GM19397 (cell line): Measurements from ENCODE around the gene RPH3AL.
"Not testable (repeated sequence)": the region's sequence is repeated elsewhere in the genome, so short reads cannot be mapped to it uniquely, and the experiment has no call there.

ENCODE experiments used
- ATAC-seq: cut with Tn5 transposase; IDR thresholded peaks from one replicate; pipeline ENCODE4 v1.9.1; 2021; ENCODE audit warnings: mild to moderate bottlenecking, moderate library complexity; ENCODE audit not compliant: unreplicated experiment

RPH3AL gene

DNA sequence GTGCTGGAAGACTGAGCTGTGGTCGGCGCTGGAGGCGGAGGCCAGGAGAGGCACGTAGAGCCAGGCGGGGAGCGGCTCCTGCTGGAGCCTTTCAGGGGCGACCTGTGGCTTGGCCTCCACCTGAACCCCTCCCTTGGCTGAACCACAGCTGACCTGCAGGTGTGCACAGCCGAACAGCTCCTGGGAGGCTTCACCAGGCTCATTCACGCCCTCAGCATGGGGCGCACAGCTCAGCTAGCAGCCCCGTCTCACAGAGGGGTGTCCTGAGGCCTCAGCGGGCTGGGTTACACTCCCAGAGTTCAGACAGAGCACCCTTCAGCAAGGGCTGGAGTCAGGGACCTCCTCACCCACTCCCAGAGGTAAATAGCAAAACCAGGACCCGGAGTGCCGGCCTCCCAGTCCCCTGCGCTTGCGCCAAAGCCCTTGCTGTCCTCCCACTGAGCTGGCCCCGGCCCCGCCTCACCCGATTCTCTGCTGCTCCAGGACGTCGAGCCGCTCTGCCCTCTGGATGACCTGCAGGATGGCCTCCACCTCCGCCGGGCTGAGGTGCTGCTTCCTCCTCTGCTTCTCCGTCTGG lies 31.7 kb downstream of the RPH3AL start:
- ATAC-seq: no peak

DNA sequence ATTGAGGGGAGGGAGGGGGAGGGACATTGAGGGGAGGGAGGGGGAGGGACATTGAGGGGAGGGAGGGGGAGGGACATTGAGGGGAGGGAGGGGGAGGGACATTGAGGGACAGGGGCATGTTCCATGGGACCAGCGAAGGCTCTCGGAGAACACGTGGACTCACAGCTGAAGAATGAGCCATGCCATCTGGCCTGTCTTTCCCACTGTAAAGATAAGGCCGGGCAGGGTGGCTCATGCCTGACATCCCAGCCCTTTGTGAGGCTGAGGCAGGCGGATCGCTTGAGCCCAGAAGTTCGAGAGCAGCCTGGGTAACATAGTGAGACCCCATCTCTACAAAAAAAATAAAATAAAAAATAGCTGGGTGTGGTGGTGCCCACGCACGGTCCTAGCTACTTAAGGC lies 32.5 kb downstream of the RPH3AL start:
- ATAC-seq: no peak

DNA sequence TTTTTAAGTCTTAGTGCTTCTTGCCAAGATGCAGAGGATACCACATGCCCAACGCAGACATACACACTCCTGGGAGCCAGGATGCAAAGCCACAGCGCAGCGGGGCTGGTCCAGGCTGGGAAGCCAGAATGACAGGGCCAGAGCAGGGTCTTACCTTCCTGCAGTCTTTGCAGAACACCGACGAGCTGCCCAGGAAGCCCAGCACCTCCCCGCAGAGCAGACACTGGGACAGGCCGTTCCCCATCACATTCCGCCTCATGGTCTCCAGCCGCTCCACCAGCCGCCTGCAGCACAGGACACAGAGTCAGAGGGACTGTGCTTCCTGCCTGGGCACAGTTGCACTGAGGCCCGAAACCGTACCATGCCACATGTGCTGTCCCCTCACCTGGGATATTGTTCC lies 33.3 kb downstream of the RPH3AL start:
- ATAC-seq: no peak

DNA sequence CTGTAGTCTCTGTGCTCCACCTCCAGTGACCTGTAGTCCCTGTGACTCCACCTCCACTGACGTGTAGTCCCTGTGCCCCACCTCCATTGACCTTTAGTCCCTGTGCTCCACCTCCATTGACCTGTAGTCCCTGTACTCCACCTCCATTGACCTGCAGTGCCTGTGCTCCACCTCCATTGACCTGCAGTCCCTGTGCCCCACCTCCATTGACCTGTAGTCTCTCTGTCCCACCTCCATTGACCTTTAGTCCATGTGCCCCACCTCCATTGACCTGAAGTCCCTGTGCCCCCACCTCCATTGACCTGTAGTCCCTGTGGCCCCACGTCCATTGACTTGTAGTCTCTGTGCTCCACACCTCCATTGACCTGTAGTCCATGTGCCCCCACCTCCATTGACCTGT lies 35.5 kb downstream of the RPH3AL start:
- not testable (repeated sequence) for ATAC-seq

DNA sequence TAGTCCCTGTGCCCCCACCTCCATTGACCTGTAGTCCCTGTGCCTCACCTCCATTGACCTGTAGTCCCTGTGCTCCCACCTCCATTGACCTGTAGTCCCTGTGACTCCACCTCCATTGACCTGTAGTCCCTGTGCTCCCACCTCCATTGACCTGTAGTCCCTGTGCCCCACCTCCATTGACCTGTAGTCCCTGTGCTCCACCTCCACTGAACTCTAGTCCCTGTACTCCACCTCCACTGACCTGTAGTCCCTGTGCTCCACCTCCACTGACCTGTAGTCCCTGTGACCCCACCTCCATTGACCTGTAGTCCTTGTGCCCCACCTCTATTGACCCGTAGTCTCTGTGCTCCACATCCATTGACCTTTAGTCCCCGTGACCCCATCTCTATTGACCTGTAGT lies 37.2 kb downstream of the RPH3AL start:
- not testable (repeated sequence) for ATAC-seq

DNA sequence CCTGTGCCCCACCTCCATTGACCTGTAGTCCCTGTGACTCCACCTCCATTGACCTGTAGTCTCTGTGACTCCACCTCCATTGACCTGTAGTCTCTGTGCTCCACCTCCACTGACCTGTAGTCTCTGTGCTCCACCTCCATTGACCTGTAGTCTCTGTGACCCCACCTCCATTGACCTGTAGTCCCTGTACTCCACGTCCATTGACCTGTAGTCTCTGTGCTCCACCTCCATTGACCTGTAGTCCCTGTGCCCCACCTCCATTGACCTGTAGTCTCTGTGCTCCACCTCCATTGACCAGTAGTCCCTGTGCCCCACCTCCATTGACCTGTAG lies 38.0 kb downstream of the RPH3AL start:
- not testable (repeated sequence) for ATAC-seq

DNA sequence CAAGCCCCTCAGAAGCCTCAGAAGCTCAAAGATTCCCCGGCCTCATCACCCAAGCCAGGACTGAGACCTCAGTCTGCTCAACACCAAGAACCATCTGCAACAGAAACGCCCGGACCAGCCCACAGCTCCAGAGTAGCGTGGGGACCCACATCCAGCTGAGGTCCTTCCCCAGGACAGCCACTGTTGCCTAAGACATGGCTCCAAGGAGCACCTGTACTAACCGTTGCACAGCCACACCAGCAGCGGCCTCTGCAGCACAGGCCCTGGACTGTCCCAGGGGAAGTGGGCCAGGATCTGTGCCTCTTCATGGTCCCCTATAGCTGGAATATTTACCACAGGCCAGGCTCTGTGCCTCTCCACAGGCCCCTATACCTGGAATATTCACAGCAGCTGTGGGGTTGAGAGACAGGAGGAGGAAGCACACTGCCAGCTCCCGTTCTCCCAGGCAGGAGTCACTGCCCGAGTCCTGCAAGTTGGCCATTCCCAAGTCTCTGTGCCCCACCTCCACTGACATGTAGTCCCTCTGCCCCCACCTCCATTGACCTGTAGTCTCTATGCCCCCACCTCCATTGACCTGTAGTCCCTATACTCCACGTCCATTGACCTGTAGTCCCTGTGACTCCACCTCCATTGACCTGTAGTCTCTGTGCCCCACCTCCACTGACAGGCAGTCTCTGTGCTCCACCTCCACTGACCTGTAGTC lies 38.5 kb downstream of the RPH3AL start:
- no peak for ATAC-seq

DNA sequence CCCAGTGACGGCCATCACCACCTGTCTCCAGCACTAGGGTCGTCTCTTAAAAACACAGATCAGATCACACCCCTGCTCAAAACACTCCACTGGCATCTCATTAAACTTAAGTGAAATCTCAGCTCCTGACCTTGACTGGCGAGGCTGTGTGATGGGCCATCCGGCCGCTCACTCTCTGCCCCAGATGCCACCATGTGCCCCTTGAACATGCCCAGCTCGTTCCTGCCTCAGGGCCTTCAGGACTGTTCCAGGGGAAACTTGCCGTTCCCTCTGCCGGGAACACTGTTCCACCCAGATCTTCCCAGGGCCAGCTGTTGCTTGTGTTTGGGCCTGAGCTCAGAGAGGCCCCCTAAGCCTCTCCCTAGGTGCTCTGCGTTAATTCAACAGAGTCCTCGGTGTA lies 39.4 kb downstream of the RPH3AL start:
- no peak for ATAC-seq

DNA sequence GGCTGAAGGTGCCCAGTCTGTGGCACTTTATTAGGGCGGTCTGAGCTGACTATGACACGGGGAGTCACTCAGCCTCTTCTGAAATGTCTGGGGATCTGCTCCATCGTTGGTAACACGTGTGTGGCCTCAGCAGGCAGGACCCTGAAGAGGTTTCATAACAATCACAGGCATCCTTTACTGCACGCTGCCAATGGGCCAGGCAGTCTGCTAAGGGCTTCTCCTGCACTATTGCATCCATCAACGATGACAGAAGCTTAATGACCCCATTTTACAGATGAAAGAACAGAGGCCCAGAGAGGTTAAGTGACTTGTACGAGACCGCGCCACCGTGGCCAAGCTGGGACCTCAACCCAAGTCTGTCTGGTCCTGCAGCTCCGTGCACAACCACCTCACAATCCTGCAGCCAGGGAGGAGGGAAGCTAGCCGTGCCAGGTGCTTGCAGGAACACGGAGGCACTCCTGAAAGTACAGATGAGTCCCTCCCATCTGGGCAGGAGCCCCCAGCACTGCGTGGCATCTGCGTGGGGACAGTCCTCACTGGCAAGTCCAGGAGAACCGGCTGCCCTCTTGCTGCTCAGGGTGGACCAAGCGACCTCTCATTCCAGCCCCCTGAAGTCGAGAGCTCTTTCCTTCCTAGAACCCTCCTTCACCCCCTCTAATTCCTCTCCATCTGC lies 40.0 kb downstream of the RPH3AL start:
- ATAC-seq: no peak

DNA sequence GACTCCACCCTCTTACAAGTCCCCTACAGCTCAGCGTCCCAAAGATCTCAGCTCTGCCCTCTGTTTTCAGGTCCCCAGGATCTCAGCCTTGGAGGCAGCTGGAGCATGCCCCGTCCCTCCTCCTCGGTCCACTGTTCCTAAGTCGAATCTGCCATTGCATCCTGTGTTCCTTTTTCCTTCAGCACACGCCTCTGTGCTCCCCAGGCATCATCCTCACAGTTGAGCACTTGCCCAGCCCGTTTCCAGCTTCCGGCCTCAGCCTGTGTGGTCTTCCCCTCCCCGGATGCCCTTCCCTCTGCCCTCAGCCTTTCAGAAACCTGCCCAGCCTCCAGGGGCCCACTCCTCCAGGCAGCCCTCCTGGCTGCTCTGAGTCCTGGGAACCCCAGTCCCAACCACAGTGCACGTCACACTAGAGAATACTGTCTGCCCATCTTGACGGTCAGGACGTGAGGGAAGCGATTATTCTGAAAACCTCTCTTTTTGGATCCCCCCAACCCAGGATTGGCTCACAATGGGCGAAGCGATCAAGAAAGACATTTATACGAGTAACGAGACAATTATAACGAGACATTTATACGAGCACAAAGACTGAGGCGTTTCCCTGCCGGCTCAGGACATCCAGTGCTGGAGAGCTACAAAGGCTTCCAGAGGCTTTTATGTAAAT lies 41.4 kb downstream of the RPH3AL start:
- ATAC-seq: no peak

DNA sequence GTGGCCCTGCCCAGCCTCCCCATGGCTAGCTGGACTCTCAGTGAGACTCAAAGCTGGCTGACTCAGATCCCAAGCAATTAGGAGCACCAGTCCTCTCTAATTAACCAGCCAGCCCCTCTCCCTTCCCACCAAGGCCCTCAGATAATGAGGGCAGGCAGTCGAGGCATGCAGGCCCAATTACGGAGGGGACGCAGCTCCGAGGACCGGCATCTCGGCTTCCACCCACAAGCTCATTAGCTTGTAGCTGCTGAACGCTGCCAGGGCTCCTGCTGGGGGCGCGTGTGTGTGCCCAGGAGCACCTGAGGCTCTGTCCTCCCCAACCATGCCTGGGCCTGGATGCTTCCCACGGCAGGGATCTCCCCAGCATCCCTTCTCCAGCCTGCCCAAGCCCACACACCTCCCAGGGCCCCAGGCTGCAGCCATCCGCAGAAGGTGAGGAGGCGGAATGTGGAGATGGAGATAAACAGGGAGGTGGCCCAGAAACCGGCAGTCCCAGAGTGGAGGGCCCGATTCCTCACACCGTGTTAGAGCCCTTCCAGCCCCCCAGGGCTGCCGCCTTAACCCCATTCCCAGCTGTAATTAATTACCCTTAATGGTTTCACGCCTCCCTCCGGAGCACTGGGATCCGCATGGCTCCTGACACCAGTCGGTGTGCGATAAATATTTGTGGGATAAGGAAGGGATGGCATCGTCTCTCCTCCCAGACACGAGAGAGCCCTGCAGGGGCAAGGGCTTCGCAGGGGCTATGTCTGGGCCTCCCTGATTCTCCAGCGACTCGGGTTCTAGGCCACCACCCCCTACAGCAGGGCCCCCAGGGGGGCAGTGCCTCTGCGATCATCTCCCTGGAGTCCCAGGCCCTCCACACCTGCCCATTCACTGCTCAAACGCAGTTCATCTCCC lies 42.2 kb downstream of the RPH3AL start:
- no peak for ATAC-seq

DNA sequence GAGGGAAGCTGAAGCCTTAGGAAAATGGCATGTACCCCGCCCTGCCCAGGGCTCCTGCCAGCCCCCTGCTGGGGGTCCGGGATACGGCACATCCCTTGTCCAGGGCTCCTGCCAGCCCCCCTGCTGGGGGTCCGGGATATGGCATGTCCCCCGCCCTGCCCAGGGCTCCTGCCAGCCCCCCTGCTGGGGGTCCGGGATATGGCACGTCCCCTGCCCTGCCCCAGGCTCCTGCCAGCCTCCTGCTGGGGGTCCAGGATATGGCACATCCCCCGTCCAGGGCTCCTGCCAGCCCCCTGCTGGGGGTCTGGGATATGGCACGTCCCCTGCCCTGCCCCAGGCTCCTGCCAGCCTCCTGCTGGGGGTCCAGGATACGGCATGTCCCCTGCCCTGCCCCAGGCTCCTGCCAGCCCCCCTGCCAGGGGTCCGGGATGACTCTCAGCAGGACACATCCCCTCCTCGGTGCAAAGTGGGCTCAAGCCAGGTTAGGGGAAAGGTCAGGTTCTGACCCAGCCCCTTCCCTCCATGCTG lies 43.2 kb downstream of the RPH3AL start:
- no peak for ATAC-seq

DNA sequence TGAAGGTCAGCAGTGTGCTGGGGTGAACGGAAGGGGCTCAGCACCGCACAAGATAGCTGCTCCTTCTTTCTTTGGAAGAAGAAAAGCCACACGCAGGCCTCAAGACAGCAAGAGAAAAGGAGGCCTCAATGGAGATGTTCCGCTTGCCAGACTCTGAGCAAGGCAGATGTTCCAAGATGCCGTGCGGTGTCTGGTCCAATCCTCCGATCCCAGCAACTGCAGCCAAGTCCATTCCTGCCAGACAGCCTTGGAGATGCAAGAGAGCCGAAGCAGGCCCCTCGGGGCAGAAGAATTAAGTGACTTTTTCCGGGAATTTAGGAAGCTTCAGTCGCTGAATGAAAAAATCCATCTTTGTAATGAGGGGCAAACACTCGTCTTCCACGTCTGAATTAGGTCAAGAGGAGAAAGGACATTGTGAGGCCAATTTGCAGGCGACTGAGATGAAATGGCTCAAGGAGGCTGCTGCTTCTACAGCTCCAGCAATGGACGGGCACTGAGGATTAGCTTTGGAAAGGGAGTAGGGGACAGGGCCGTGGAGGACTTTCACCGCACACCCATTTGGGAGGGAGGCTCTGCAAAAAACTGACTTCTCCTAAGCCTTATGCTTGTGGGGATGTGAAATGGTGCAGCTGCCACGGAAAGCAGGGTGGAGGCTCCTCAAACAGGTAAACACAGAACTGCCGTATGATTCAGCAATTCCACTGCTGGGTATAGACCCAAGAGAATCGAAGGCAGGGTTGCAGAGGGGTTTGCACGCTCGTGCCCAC lies 44.7 kb downstream of the RPH3AL start:
- ATAC-seq: no peak

DNA sequence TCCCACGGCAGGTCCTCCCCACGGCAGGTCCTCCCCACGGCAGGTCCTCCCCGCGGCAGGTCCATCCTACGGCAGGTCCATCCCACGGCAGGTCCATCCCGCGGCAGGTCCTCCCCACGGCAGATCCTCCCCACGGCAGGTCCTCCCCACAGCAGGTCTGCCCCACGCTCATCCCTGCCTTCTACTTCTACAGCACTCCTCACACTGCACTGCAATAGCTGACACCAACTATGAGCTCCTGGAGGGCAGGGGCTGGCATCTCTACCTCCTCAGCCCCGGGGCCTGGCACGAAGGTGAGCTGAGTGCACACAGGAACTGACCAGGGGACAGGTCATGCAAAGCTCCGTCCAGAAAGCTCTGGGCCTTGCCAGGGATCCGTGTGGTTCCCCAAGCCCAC lies 45.3 kb downstream of the RPH3AL start:
- ATAC-seq: no peak

DNA sequence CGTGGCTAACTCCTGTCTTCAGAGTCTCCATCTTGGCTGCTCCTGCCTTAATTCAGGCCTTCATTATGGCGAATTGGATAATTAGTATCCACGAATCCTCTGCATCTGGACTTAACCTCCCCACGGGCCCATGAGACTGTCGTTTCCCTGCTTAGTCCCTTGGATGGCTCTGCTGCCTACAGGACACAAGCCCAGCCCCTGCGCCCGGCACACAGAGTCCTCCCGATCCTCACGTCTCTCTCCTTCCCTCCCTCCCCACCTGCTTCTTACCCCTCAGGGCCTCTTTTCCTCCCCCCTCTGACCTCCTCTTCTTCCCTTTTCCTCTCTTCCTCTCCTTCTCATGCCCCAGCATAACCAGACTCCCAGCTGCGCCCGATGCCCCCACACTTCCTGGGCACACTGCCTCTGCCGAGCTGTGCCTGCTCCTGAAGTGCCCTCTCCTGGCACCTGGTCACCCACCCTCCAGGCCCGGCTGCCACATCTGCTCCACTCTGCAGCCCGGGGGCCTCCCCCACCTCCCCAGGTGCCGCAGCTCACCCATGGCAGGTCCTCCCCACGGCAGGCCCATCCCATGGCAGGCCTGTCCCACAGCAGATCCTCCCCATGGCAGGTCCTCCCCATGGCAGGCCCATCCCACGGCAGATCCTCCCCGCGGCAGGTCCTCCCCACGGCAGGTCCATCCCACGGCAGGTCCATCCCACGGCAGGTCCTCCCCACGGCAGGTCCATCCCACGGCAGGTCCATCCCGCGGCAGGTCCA lies 45.9 kb downstream of the RPH3AL start:
- ATAC-seq: no peak

DNA sequence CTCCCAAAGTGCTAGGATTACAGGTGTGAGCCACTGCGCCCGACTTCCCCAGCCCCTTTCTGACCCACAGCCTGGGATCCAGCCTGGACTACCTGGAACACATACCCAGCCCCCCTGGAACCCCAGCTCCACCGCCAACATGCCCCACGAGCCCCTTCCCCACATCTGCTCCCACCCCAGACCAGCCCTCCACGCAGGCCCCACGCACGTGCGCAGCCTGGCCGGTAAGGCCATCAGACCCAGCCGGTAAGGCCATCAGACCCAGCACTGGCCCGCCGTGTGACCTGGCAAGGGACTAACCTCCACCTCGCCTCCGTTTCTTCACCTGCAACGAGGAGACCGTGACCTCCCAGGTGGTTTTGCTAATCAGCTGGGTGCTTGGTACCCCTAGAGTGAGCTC lies 46.5 kb downstream of the RPH3AL start:
- no peak for ATAC-seq

DNA sequence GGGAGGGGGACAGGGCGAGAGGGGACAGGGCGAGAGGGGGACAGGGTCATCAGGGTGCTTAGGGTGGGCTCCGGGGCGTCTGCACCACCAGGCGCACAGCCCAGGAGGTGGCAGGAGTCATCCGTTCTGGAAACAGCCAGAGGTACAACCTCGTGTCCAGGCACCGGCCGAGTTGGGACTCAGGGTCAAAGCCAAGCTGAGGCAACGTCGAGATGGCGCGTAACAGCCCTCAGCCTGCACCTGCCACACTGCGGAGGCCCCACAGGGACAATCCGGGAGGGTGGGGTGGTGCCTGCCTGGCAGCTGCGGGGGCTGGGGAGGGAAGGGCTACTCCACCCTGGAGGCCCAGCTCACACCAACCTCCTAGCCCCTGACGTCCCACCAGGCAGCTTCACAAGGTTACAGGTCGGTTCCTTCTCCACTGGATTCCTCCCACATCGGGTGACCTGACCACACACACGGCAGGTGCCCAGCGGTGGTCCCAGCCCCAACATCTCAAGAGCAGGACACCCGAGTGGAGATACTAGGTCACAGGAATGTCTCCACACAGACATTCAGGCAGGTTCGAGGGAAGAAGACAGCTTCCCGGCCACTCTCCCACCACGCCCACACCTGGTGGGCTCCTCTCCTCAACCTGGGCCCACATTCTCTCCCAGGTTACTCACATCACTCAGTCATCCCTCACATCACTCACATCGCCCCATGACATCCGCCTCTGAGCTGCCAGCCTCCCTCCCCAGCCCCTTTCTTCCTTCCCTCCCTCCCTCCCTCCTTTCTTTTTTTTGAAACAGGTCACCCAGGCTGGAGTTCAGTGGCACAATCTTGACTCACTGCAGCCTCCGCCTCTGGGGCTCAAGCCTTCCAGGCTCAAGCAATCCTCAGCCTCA lies 47.3 kb downstream of the RPH3AL start:
- ATAC-seq: no peak

DNA sequence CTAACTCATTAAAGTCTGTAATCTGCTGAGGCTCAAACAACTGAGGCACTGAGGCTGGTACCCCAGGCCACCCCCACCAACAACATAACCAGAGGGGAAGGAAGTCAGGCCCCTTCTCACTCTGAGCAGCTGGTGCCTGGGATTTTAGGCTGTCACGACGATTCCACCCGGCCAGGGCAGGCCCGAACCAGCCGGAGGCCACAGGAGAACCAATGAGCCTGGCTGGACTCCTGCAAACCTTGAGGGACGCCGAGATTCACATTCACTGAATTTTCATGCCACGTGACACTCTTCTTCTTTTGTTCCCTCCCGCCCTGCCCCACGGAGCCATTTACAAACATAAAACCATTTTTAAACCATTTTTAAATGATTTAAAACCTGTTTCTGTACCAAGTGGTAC lies 48.1 kb downstream of the RPH3AL start:
- ATAC-seq: no peak
